ENCODE data around the gene OMA1. TPM values are rescaled to one million over a fixed set of nuclear protein-coding genes. Genes with fewer than 3 reads are reported as not detected.
A peak's percentile ranks its signal among the peaks of the same experiment; 100 is the strongest.

OMA1 gene
- total RNA-seq, 2 donors from 2014 or later = 20.1 to 22.4 TPM

- ATAC-seq (no peak), DNase-seq (no peak)
- intact Hi-C loops (cut with DNase I) = no loop called here
Measured at GRCh38 chr1:58469476-58469875, 77.0 kb downstream of the OMA1 start.

- ATAC-seq (peak; percentile 67 to 79), DNase-seq (no peak)
- intact Hi-C loops (cut with DNase I) = no loop called here
Measured at GRCh38 chr1:58469016-58469415, 77.5 kb downstream of the OMA1 start.

- DNase-seq (no peak), ATAC-seq (peak; percentile 48 to 59)
- intact Hi-C loops (cut with DNase I) = no loop called here
Measured at GRCh38 chr1:58468612-58469011, 77.9 kb downstream of the OMA1 start.

- no peak for DNase-seq
- no peak for ATAC-seq
- intact Hi-C loops (cut with DNase I) = no loop called here
Measured at GRCh38 chr1:58466630-58467241, 79.8 kb downstream of the OMA1 start.

- DNase-seq (no peak), ATAC-seq (no peak)
- intact Hi-C loops (cut with DNase I) = no loop called here
Measured at GRCh38 chr1:58465825-58466629, 80.5 kb downstream of the OMA1 start.

DNA sequence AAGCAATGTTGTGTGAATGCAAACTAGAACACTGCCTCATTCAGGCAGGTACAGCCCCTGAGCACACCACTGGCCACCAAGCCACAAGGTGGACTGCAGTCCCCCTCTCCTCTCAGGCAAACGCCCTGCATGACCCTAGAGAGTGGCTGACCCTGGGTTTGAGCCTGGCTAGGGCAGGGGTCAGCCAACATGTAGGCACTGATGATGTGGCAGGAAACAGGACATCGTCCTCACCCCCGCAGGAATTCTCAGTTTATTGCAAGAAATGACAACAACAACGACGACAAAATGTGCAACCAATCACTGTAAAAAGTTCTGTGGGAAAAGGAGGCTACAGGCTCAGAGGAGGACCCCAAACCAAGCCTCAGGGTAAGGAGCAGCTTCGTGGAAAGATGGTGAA lies 81.3 kb downstream of the OMA1 start:
- intact Hi-C loops (cut with DNase I) = no loop called here
- DNase-seq (no peak), ATAC-seq (no peak)

DNA sequence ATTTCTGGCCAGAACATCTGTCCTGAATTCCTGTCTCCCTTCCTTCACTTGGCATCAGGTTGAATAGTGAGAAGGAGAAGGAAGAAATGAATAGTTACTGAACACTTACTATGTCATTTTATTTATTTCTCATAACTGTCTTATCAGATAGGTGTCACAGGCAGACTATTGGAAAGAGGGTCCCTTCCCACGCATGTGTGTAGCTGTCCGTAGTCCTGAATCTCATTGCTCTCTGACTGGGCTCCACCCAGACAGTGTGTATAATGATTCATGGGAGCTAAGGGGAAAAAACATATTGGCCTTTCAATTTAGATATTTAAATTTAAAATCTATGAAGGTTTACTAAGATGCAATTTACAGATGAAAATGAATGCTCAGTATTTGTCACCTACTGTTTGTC lies 86.1 kb downstream of the OMA1 start:
- DNase-seq (no peak), ATAC-seq (no peak)
- intact Hi-C loops (cut with DNase I) = no loop called here

GRCh38 chr1:58459911-58460310 lies 86.6 kb downstream of the OMA1 start:
- ATAC-seq (no peak), DNase-seq (no peak)
- intact Hi-C loops (cut with DNase I) = no loop called here

DNA sequence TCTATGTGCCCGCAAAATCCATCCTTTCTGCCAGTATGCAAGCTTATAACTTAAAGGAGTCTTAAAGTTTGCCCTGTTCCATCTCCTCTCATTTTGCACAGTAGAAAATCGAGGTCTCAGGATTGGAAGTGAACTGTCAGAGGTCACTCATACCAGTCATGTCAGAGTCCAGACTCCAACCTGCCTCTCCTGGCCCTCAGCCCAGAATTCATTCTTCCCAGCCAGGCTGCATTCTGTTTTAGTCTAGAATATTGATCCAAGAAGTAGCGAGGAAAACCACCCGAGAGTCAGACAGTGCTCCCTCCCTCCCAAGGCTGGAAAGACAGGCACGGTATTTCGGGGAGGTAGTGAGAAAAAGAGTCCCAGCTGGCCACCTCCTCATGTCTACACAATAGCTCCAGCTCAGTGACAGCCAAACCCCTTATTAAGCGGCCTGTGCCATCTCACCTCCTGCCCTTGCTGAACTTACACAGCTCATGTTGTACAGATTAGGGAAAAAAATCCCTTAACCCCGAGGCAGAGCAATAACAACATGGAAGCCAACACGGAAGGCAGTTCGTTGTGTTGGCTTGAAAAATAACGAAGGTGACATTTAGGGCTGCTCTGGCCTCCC lies 89.4 kb downstream of the OMA1 start:
- ATAC-seq (no peak), DNase-seq (no peak)
- intact Hi-C loops (cut with DNase I) = no loop called here

GRCh38 chr1:58456470-58456869 lies 90.1 kb downstream of the OMA1 start:
- intact Hi-C loops (cut with DNase I) = no loop called here
- no peak for DNase-seq
- ATAC-seq = no peak

- no peak for ATAC-seq
- intact Hi-C loops (cut with DNase I) = no loop called here
Measured at GRCh38 chr1:58454807-58455206, 91.7 kb downstream of the OMA1 start.

GRCh38 chr1:58454385-58454784 lies 92.1 kb downstream of the OMA1 start:
- DNase-seq (no peak), ATAC-seq (no peak)
- intact Hi-C loops (cut with DNase I) = no loop called here

More at GRCh38 chr1:58454807-58455206, 91.7 kb downstream of the OMA1 start:
- no peak for DNase-seq

- no peak for ATAC-seq
- DNase-seq = no peak
- intact Hi-C loops (cut with DNase I) = no loop called here
Measured at GRCh38 chr1:58451560-58452191, 94.8 kb downstream of the OMA1 start.

DNA sequence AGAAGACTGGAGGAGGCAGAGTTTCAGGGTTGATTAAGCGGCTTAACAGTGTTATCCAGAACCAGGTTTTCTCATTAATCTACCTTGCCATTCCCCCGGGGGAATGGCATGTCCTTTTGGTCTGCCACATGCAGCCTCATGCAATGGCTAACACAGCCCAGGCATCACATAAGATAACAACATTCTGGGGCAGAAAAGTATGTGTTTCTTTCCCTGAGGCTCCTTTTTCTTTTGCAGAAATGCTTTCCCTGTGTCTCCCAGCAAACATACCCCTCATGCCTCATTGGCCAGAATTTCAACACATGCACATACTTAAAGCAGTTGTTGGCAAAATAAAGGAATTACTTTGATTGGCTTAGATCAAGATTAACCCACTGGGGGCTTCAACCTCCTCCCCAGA lies 98.6 kb downstream of the OMA1 start:
- intact Hi-C loops (cut with DNase I) = no loop called here

GRCh38 chr1:58447042-58447441 lies 99.5 kb downstream of the OMA1 start:
- DNase-seq = no peak

More for the DNA sequence above, 98.6 kb downstream of the OMA1 start:
- DNase-seq = no peak
- no peak for ATAC-seq

GRCh38 chr1:58446368-58446767 lies 100.2 kb downstream of the OMA1 start:
- intact Hi-C loops (cut with DNase I) = no loop called here
- ATAC-seq (peak; percentile 15 to 21), DNase-seq (no peak)

More at GRCh38 chr1:58447042-58447441, 99.5 kb downstream of the OMA1 start:
- ATAC-seq = no peak
- intact Hi-C loops (cut with DNase I) = no loop called here

DNA sequence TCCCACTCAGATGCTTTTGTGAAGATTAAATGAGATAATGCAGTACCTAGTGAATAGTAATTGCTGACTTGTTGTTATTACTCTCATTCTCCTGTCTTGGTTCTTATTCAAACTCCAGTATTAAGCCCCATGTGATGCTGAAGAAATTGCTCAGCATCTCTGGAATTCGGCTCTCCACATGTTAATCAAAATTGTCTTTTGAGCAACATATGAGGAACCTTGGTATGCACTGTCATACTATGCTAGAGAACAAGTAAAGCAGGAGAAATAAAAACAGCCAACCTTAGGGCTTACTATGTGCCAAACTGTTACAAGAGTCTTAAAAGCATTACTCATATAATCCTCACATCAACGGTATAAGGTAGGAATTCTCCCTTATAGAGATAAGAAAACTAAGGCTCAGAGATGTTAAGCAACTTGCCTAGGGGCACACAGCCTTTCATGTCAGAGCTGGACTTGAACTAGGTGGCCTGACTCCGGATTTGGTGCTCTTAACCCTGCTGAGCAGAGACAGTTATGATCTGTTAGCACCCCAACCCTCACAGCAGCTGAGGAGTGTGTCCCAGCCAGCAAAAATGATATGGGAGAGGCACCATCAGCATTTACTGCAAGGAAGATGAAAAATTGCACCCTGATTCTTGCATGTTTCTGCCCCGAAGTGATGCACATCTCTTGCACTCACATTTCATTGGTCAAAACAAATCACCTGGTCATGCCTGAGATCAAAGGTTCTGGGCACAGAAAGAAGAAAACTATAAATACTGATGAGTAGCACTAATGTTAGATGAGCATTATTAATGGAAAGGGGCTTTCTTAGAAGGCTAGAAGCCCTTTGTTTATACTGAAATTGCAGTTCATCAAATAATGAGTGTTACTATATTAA lies 102.3 kb downstream of the OMA1 start:
- DNase-seq = no peak
- intact Hi-C loops (cut with DNase I) = no loop called here
- no peak for ATAC-seq

GRCh38 chr1:58442114-58442513 lies 104.4 kb downstream of the OMA1 start:
- no peak for ATAC-seq
- intact Hi-C loops (cut with DNase I) = no loop called here

GRCh38 chr1:58441699-58442098 lies 104.8 kb downstream of the OMA1 start:
- ATAC-seq = no peak
- no peak for DNase-seq
- intact Hi-C loops (cut with DNase I) = no loop called here

More at GRCh38 chr1:58442114-58442513, 104.4 kb downstream of the OMA1 start:
- no peak for DNase-seq

Data from left cardiac atrium (tissue), 4 donors.